Effector memory CD4-positive, alpha-beta T cell (primary cell): ENCODE results near the gene THOC3.
"Not testable (repeated sequence)": the region's sequence is repeated elsewhere in the genome, so short reads cannot be mapped to it uniquely, and the experiment has no call there.

Experiments used
- DNase-seq, 3 donors: peaks; one replicate each; pipeline ENCODE4 v3.0.0-alpha.2; 2020
- H3K27ac ChIP-seq: 2 replicates; pipeline ENCODE4 v1.7.0; 2013; ENCODE audit warnings: mild to moderate bottlenecking, low read length, moderate library complexity; ENCODE audit not compliant: insufficient read depth, poor library complexity, severe bottlenecking
- H3K27me3 ChIP-seq: replicated peaks from 2 replicates; pipeline ENCODE4 v1.7.0; 2013; ENCODE audit warnings: mild to moderate bottlenecking, low read length; ENCODE audit not compliant: insufficient read depth, control insufficient read depth, poor library complexity, severe bottlenecking
- H3K36me3 ChIP-seq: 2 replicates; pipeline ENCODE4 v1.7.0; 2013; ENCODE audit warnings: mild to moderate bottlenecking, low read length, moderate library complexity; ENCODE audit not compliant: control insufficient read depth, insufficient read depth
- H3K4me1 ChIP-seq: 2 replicates; pipeline ENCODE4 v1.7.0; 2013; ENCODE audit warnings: low read length, mild to moderate bottlenecking; ENCODE audit not compliant: control insufficient read depth, insufficient read depth, poor library complexity, severe bottlenecking
- H3K4me3 ChIP-seq: 2 replicates; pipeline ENCODE4 v1.7.0; 2013; ENCODE audit warnings: low read length, low read depth, mild to moderate bottlenecking; ENCODE audit not compliant: insufficient read depth, poor library complexity, severe bottlenecking
- H3K9me3 ChIP-seq: 2 replicates; pipeline ENCODE4 v1.7.0; 2013; ENCODE audit warnings: mild to moderate bottlenecking, low read length, moderate library complexity; ENCODE audit not compliant: control insufficient read depth

Gene THOC3

GRCh38 chr5:175995506-175995905 is 27.4 kb upstream of the THOC3 start:
- not testable (repeated sequence) for H3K27me3 ChIP-seq, H3K36me3 ChIP-seq, H3K27ac ChIP-seq, DNase-seq, H3K4me3 ChIP-seq, H3K9me3 ChIP-seq, H3K4me1 ChIP-seq

DNA sequence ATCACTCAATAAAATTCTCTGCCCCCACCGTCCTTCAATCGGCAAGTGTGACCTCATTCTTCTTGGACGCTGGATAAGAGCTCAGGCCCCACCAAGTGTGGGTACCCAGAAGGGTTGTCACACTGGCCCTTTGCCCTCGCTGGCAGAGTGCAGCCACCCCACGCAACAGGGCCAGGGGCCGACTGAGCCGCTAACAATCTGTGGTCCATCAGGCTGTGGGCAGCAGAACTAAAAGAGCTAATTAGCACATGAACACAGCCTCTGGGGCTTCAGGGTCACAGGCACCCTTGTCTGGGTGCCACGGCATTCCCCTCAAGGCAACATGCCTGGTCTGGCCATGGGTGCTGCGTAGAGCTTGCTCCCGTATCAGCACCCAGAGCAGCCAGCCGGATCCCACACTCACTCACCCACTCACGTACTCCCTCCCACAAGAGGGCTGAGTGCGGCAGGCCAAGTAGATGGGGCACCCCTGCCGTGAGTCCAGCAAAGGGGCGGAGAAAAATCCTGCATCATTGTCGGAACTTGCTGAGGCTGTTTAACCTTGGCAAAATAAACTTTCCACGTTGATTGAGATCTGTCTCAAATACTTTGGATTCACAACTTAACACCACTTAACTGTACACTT is 11.4 kb upstream of the THOC3 start:
- not testable (repeated sequence) for DNase-seq, H3K27me3 ChIP-seq, H3K4me3 ChIP-seq, H3K4me1 ChIP-seq, H3K36me3 ChIP-seq, H3K9me3 ChIP-seq, H3K27ac ChIP-seq

DNA sequence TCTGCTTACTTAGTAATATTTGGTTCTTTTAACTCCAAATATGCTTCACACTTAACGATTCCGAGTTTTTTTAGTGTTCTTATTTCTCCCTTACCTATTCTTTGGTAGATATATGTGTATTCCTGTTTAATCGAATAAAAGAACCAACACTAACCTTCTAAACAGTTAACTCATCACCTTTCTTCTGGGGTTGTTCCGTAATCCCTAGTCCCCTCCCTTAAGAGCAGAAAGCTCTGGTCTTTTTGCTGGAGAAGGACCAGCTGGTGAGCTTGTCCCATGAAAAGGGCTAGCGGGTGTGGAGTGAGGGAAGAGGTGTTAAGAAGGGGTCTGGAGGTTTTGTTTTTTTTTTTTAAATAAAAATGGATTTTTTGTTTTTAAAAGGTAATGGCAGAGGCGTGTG is 266 bp upstream of the THOC3 start:
- H3K36me3 ChIP-seq, H3K9me3 ChIP-seq, H3K4me1 ChIP-seq, H3K27me3 ChIP-seq, DNase-seq, H3K4me3 ChIP-seq, H3K27ac ChIP-seq: not testable (repeated sequence)

DNA sequence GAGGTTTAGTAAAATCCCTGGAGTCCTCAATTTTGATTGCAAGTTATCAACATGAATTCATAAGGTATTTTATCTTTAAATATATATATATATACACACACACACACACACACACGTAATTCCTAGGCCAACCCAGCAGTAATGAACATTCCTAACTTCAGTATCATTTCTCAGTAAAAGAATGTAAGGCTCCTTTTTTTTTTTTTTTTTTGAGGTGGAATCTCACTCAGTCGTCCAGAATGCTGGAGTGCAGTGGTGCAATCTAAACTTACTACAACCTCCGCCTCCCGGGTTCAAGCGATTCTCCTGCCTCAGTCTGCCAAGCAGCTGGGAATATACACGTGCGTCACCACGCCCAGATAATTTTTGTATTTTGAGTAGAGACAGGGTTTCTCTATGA is 5.8 kb downstream of the THOC3 start:
- H3K4me3 ChIP-seq, H3K36me3 ChIP-seq, H3K9me3 ChIP-seq, DNase-seq, H3K4me1 ChIP-seq, H3K27me3 ChIP-seq, H3K27ac ChIP-seq: not testable (repeated sequence)

DNA sequence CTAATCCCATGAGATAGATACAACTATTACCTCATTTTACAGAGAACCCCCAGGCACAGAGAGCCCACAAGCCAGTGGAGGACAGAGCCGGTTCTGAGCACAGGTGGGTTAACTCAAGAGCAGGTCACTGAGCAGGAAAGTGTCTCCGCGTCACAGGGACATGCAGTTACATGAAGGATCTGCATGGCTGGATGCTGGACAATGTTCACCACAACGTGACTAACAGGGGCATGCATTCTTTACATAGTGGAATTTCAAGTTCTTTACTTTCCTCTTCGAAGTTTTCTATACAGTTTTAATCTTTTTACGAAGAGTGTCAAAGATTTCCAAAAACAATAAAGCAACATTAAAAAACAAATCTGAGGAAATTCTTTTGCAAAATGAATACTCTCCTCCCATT is 7.9 kb downstream of the THOC3 start:
- not testable (repeated sequence) for H3K27me3 ChIP-seq, H3K4me3 ChIP-seq, H3K9me3 ChIP-seq, H3K27ac ChIP-seq, DNase-seq, H3K36me3 ChIP-seq, H3K4me1 ChIP-seq

DNA sequence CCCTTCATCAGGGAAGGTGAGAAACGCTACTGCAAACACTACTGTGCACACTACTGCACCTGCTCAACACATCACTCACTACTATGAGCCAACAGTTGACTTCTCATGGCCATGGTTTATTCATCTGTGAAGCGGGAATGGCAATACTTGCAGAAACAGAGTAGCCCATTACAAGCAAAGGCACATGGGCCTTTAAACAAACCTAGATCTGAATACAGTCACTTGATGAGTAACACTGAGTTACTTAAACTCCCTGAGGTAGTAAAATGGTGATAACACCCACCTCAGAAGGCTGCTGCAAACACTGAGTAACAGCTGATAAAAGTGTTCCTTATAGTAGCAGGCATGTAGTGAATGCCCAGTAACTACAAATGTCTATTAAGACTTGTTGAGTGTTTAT is 9.6 kb downstream of the THOC3 start:
- H3K27ac ChIP-seq, H3K9me3 ChIP-seq, H3K36me3 ChIP-seq, H3K4me1 ChIP-seq, H3K4me3 ChIP-seq, DNase-seq, H3K27me3 ChIP-seq: not testable (repeated sequence)

- not testable (repeated sequence) for H3K27me3 ChIP-seq, H3K36me3 ChIP-seq, H3K4me3 ChIP-seq, H3K4me1 ChIP-seq, H3K9me3 ChIP-seq, H3K27ac ChIP-seq, DNase-seq
Measured at GRCh38 chr5:175954107-175954506, 14.0 kb downstream of the THOC3 start.

GRCh38 chr5:175952810-175953209 is 15.3 kb downstream of the THOC3 start:
- not testable (repeated sequence) for H3K4me1 ChIP-seq, DNase-seq, H3K27ac ChIP-seq, H3K4me3 ChIP-seq, H3K9me3 ChIP-seq, H3K27me3 ChIP-seq, H3K36me3 ChIP-seq

GRCh38 chr5:175951339-175951969 is 16.7 kb downstream of the THOC3 start:
- DNase-seq, H3K4me1 ChIP-seq, H3K36me3 ChIP-seq, H3K4me3 ChIP-seq, H3K27me3 ChIP-seq, H3K9me3 ChIP-seq, H3K27ac ChIP-seq: not testable (repeated sequence)

DNA sequence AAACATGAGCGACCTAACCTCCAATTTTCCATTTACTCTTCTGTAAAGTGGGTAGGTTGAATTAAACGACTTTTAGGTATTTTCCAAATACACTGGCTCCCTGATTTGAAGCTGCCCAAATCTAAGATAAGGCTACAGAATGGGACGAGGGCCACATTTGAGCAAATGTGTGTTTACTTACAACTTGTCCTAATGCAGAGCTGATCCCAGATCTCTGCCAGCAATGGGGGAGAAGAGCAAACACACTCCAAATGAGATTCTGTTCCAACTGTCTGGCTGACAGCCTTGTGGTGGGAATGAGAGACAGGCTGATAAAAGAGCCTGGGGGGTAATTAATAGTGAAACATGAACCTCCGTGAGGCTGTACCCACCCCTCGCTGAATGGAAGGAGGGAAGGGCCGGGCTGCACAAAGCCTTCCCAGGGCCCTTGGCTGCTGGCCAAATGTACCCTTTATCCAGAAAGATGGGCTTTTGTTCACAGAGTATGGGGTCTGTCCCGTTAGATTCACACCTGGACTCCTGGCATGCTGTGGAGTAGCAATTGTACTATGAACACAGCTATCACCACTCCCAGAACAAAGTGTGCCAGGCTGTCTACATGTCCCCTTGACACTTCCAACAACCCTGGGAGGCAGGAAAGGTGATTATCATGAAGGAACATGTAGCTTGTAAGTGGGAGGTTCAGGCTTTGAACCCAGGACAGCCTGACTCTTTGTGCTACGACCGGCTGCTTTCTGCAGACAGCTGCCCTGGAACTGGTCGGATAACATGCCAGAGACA is 19.6 kb downstream of the THOC3 start:
- H3K36me3 ChIP-seq, H3K4me1 ChIP-seq, H3K4me3 ChIP-seq, H3K27me3 ChIP-seq, H3K9me3 ChIP-seq, DNase-seq, H3K27ac ChIP-seq: not testable (repeated sequence)
